ENCODE results near the gene BTRC.

- TF ChIP-seq, protein P1, sequence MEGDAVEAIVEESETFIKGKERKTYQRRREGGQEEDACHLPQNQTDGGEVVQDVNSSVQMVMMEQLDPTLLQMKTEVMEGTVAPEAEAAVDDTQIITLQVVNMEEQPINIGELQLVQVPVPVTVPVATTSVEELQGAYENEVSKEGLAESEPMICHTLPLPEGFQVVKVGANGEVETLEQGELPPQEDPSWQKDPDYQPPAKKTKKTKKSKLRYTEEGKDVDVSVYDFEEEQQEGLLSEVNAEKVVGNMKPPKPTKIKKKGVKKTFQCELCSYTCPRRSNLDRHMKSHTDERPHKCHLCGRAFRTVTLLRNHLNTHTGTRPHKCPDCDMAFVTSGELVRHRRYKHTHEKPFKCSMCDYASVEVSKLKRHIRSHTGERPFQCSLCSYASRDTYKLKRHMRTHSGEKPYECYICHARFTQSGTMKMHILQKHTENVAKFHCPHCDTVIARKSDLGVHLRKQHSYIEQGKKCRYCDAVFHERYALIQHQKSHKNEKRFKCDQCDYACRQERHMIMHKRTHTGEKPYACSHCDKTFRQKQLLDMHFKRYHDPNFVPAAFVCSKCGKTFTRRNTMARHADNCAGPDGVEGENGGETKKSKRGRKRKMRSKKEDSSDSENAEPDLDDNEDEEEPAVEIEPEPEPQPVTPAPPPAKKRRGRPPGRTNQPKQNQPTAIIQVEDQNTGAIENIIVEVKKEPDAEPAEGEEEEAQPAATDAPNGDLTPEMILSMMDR (IDR thresholded peaks at IDR 0.05) = no peak
- no peak for TF ChIP-seq POLR2A (IDR thresholded peaks at IDR 0.05)
These were observed 22.0 kb upstream of the BTRC start for GRCh38 chr10:101331956-101332355.

Measured in lower leg skin (tissue), 3 donors.